Spleen (tissue), 11 donors: Measurements from ENCODE around the gene P2RY2. TPM values are rescaled to one million over a fixed set of nuclear protein-coding genes. Genes with fewer than 3 reads are reported as not detected.

ENCODE experiments used
- DNase-seq: peaks from one replicate; pipeline ENCODE4 v3.0.0-alpha.2; 2020
- H3K27ac ChIP-seq, 8 donors: fragments of 200-600 bp; sonication (generic) in 7 of 8; 1 replicate in 4 of 8; 2 replicates in 4 of 8; pipeline versions ENCODE4 v1.5.0 to v1.8.0; 2016 to 2021; ENCODE audit warnings: inconsistent platforms in 4 of 8, mild to moderate bottlenecking in 4 of 8, moderate library complexity in 1 of 8
- H3K27me3 ChIP-seq, 7 donors: fragments of 200-600 bp; sonication (generic) in 6 of 7; replicated peaks in 1 of 7; 1 replicate in 4 of 7; 2 replicates in 3 of 7; pipeline versions ENCODE4 v1.5.0 to v1.8.0; 2016 to 2021; ENCODE audit warnings: inconsistent platforms in 3 of 7, mild to moderate bottlenecking in 1 of 7
- H3K36me3 ChIP-seq, 6 donors: fragments of 200-600 bp; sonication (generic) in 5 of 6; 1 replicate in 4 of 6; 2 replicates in 2 of 6; pipeline versions ENCODE4 v1.5.0 to v1.8.0; 2016 to 2021; ENCODE audit warnings: inconsistent platforms in 2 of 6
- H3K4me1 ChIP-seq, 6 donors: fragments of 200-600 bp; sonication (generic) in 5 of 6; 1 replicate in 3 of 6; 2 replicates in 3 of 6; pipeline versions ENCODE4 v1.5.0 to v1.8.0; 2016 to 2021; ENCODE audit warnings: inconsistent platforms in 3 of 6
- H3K4me3 ChIP-seq, 8 donors: fragments of 200-600 bp; sonication (generic) in 7 of 8; 1 replicate in 4 of 8; 2 replicates in 4 of 8; pipeline versions ENCODE4 v1.5.0 to v1.8.0; 2016 to 2021; ENCODE audit warnings: inconsistent platforms in 4 of 8, mild to moderate bottlenecking in 4 of 8, moderate library complexity in 2 of 8
- H3K9me3 ChIP-seq, 8 donors: fragments of 200-600 bp; sonication (generic) in 7 of 8; 1 replicate in 4 of 8; 2 replicates in 4 of 8; pipeline versions ENCODE4 v1.5.0 to v1.8.0; 2016 to 2021; ENCODE audit warnings: inconsistent platforms in 4 of 8
- POLR2A ChIP-seq, 3 donors: fragments of 450-650 bp; IDR thresholded peaks; one replicate each; pipeline ENCODE4 v1.5.1; 2017; ENCODE audit warnings: antibody characterized with exemption in 3 of 3, mild to moderate bottlenecking in 1 of 3
- POLR2AphosphoS5 ChIP-seq, 3 donors: sonication (generic); formaldehyde crosslinking; IDR thresholded peaks; one replicate each; pipeline ENCODE4 v1.5.1; 2017; ENCODE audit warnings: antibody characterized with exemption in 3 of 3
- WGBS, 5 donors: extraction: QIAGEN DNeasy Blood & Tissue Kit in 3 of 5; methylation state at CpG; one replicate each; pipeline versions ENCODE4 v1.1.5 to v1.1.7; 2013 to 2018; 5-methylcytosine and 5-hydroxymethylcytosine counted together
- intact Hi-C: fragments of 100-400 bp; cut with DNase I; formaldehyde crosslinking; loops from one replicate; pipeline ENCODE4 v1.15.0; 2023; ENCODE audit warnings: low total_unique reads
- polyA plus RNA-seq, 3 donors: library from polyadenylated mRNA; stranded (reverse); fragments of 200-250 nt; gene quantifications; one replicate each; pipeline ENCODE4 v1.2.1, GENCODE V29; 2013
- total RNA-seq, 7 donors: library from RNA; depleted of rRNA in 3 of 7; stranded (reverse); fragments of >200 nt in 3 of 7; fragmentation: NEBNext Ultra II Directional in 4 of 7; extraction: Animal tissue kit (Norgen Biotek cat#: 25700) in 4 of 7; gene quantifications; one replicate each; pipeline versions ENCODE4 v1.1.0 to v1.2.1, GENCODE V29; 2016 to 2021
- TF ChIP-seq, protein P1 (sequence below), 11 experiments: fragments of 200-600 bp in 7 of 11; fragments of 450-650 bp in 4 of 11; sonication (generic) in 4 of 11; IDR thresholded peaks in 8 of 11; conservative IDR thresholded peaks in 3 of 11; 1 replicate in 7 of 11; 2 replicates in 4 of 11; pipeline versions ENCODE4 v1.4.0 to v1.8.0; 2016 to 2021; ENCODE audit warnings: antibody characterized with exemption in 11 of 11, inconsistent platforms in 4 of 11, mild to moderate bottlenecking in 1 of 11
- donor health status: healthy with polysubstance abuse.
- donor health status: DM: no; HTN: no; CAD: no; lungs with moderate emphysema.
- donor health status: DM: no; HTN: no; CAD: no.
- donor health status: Bipolar disorder and iron deficiency.
- donor health status: healthy.
- donor health status: DM: no; HTN: no; CAD: no.
- donor health status: DM: yes; HTN: yes; CAD: no.

Gene P2RY2
- total and polyA plus RNA-seq, 10 donors = 0.99 to 17.5 (median 10.7) TPM

DNA sequence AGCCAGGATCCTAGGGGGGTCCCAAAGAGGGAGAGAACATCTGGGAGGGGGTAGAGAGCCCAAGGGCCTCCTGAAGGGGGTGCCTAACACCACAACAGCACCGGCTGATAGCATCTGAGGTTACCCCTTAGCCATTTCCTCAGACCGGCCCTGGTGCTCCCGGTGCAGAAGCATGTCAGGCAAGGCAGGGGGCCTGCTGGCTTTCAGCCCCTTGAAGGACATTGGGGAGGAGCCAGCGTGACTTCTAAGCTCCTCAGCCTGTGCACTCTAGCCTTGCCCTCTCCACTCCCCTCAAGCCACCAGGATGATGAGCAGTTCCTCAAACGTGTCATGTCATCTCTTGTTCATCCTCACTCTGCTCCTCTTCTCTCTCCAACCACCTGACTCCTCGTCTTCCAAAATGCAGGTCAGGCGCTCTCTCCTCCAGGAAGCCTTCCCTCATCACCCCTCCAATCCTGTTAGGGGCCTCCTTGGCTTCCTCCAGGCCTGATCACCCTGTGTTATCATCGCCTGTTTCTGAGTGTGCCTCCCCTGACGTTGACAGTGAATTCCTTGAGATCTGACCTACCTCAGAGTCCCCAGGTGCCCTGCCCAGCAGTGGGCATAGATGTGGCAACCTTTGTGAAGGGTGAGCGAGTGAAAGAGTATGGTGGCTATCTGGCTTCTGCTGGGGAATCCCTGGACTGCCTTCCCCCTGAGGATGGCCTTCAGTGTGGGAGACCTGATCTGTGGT lies 6.1 kb downstream of the P2RY2 start:
- Histone ChIP-seq H3K27ac (no peak overlapping the region), H3K27me3 (peaks cover 0 to under 1% (median 0%) of the 10 kb centered on the region in 7 donors), H3K36me3 (peaks cover 0 to 10% (median 0%) of the 10 kb centered on the region in 6 donors), H3K4me1 (peaks cover 0 to 45% (median 9%) of the 10 kb centered on the region in 6 donors), H3K4me3 (no peak overlapping the region), H3K9me3 (no peaks in the 10 kb centered on the region)
- intact Hi-C loops = no loop called here
- TF ChIP-seq POLR2AphosphoS5 (IDR thresholded peaks at IDR 0.05) (no peak), POLR2A (IDR thresholded peaks at IDR 0.05) (no peak)
- TF ChIP-seq, protein P1, sequence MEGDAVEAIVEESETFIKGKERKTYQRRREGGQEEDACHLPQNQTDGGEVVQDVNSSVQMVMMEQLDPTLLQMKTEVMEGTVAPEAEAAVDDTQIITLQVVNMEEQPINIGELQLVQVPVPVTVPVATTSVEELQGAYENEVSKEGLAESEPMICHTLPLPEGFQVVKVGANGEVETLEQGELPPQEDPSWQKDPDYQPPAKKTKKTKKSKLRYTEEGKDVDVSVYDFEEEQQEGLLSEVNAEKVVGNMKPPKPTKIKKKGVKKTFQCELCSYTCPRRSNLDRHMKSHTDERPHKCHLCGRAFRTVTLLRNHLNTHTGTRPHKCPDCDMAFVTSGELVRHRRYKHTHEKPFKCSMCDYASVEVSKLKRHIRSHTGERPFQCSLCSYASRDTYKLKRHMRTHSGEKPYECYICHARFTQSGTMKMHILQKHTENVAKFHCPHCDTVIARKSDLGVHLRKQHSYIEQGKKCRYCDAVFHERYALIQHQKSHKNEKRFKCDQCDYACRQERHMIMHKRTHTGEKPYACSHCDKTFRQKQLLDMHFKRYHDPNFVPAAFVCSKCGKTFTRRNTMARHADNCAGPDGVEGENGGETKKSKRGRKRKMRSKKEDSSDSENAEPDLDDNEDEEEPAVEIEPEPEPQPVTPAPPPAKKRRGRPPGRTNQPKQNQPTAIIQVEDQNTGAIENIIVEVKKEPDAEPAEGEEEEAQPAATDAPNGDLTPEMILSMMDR (IDR thresholded peaks at IDR 0.05 in 8 of 11, conservative IDR thresholded peaks at IDR 0.05 in 3 of 11) = no peak
- DNase-seq = peak; percentile 66
- 48 to 58% (median 49%) methylated on average over 10 of the region's 10 CpGs for WGBS, 5 donors

DNA sequence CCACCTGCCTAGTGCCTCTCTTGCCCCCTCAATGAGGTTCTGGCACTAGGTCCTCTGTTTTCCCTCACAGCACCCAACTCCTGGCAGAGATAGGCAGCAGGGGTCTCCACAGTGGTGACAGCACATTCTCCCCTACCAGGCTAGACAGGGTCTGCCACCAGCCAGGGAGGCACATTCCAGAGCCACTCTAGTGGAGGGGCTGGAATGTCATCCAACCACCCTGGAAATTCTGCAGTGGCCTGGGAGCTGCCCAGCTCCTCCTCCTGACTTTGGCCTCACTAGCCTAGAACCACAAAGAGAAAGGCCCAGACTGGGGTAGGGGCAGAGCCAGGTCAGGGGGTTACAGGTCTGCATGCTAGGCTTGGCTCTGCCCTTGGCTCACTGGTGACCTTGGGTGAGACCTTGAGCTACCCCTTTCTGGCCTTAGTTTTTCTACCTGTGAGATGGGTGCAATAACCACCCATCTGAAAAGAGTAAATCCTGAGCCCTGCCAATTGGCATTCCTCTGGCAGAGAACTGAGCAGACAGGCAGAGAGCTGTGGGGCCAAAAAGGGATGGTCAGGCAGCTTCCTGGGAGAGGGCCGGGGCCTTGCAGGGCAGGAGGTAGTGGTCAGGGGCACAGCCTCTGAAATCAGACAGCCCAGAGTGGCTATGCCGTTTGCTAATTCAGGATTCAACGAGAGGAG lies 7.1 kb downstream of the P2RY2 start:
- peak; percentile 12 for DNase-seq
- H3K36me3 ChIP-seq = peaks cover 0 to 20% (median 0%) of the 10 kb centered on the region in 6 donors
- no peaks in the 10 kb centered on the region for H3K27me3 ChIP-seq
- intact Hi-C loops = no loop called here
- H3K4me1 ChIP-seq = peaks cover 0 to 35% (median 3%) of the 10 kb centered on the region in 6 donors
- no peak overlapping the region for H3K27ac ChIP-seq
- H3K9me3 ChIP-seq = no peaks in the 10 kb centered on the region
- TF ChIP-seq POLR2AphosphoS5 (IDR thresholded peaks at IDR 0.05) (no peak), POLR2A (IDR thresholded peaks at IDR 0.05) (no peak)
- TF ChIP-seq, protein P1 (IDR thresholded peaks at IDR 0.05 in 8 of 11, conservative IDR thresholded peaks at IDR 0.05 in 3 of 11) = no peak
- 60 to 86% (median 77%) methylated on average over 3 of the region's 3 CpGs for WGBS, 5 donors
- H3K4me3 ChIP-seq = no peak overlapping the region

- Histone ChIP-seq H3K4me1 (peaks cover 0 to 28% (median 2%) of the 10 kb centered on the region in 6 donors), H3K9me3 (no peaks in the 10 kb centered on the region), H3K27ac (no peak overlapping the region), H3K4me3 (no peak overlapping the region), H3K27me3 (no peaks in the 10 kb centered on the region), H3K36me3 (peaks cover 0 to 27% (median 0%) of the 10 kb centered on the region in 6 donors)
- TF ChIP-seq POLR2AphosphoS5 (IDR thresholded peaks at IDR 0.05) (no peak), POLR2A (IDR thresholded peaks at IDR 0.05) (no peak)
- TF ChIP-seq, protein P1 (IDR thresholded peaks at IDR 0.05 in 8 of 11, conservative IDR thresholded peaks at IDR 0.05 in 3 of 11) = no peak
- intact Hi-C loops = no loop called here
- WGBS, 5 donors = 90 to 97% (median 91%) methylated on average over 7 of the region's 7 CpGs
- DNase-seq = no peak
Measured at GRCh38 chr11:73225851-73226250, 7.8 kb downstream of the P2RY2 start.
